ENCODE results near the gene ERCC6L2.
A peak's percentile ranks its signal among the peaks of the same experiment; 100 is the strongest.

Gene ERCC6L2

GRCh38 chr9:95981761-95982390 is 106.4 kb downstream of the ERCC6L2 start:
- no peak for DNase-seq

GRCh38 chr9:95985440-95986055 is 110.1 kb downstream of the ERCC6L2 start:
- no peak for DNase-seq

- DNase-seq, result no peak
Observed at GRCh38 chr9:95989297-95989696, 113.8 kb downstream of the ERCC6L2 start.

- no peak for DNase-seq
Observed at GRCh38 chr9:95991326-95991725, 115.8 kb downstream of the ERCC6L2 start.

- no peak for DNase-seq
Observed at GRCh38 chr9:95992536-95992935, 117.0 kb downstream of the ERCC6L2 start.

GRCh38 chr9:95993337-95993736 is 117.8 kb downstream of the ERCC6L2 start:
- no peak for DNase-seq

GRCh38 chr9:95999390-95999789 is 123.9 kb downstream of the ERCC6L2 start:
- no peak for DNase-seq

GRCh38 chr9:96004379-96004778 is 128.9 kb downstream of the ERCC6L2 start:
- no peak for DNase-seq

- DNase-seq, result no peak
Observed at GRCh38 chr9:96006296-96006879, 130.9 kb downstream of the ERCC6L2 start.

- no peak for DNase-seq
Observed at GRCh38 chr9:96006961-96007360, 131.5 kb downstream of the ERCC6L2 start.

GRCh38 chr9:96008502-96009222 is 133.2 kb downstream of the ERCC6L2 start:
- DNase-seq, result peak; percentile 34 to 62 (median 53)

- DNase-seq, result no peak
Observed at GRCh38 chr9:96009223-96009602, 133.7 kb downstream of the ERCC6L2 start.

- no peak for DNase-seq
Observed at GRCh38 chr9:96009690-96010472, 134.4 kb downstream of the ERCC6L2 start.

GRCh38 chr9:96014078-96014477 is 138.6 kb downstream of the ERCC6L2 start:
- DNase-seq, result no peak

- DNase-seq, result no peak
Observed at GRCh38 chr9:96015876-96016686, 140.6 kb downstream of the ERCC6L2 start.
